H9 (cell line): ENCODE results near the gene FNDC3B. TPM values are rescaled to one million over a fixed set of nuclear protein-coding genes. Genes with fewer than 3 reads are reported as not detected.

Source experiments
- DNase-seq: peaks from one replicate; pipeline ENCODE4 v3.0.0-alpha.2; 2017
- H2AFZ ChIP-seq: one replicate; pipeline ENCODE4 v1.6.1; 2013; ENCODE audit warnings: mild to moderate bottlenecking, low read length, control low read depth, moderate library complexity
- H2AK5ac ChIP-seq: 2 replicates; pipeline ENCODE4 v1.6.1; 2013; ENCODE audit warnings: low read length, control low read depth, mixed read lengths; ENCODE audit not compliant: insufficient read length
- H2BK120ac ChIP-seq: one replicate; pipeline ENCODE4 v1.6.1; 2013; ENCODE audit warnings: low read depth, mild to moderate bottlenecking, low read length, control low read depth, inconsistent platforms; ENCODE audit not compliant: poor library complexity, severe bottlenecking
- H2BK12ac ChIP-seq: 2 replicates; pipeline ENCODE4 v1.6.1; 2013; ENCODE audit warnings: low read length, control low read depth, mixed read lengths, low read depth; ENCODE audit not compliant: insufficient read length
- H2BK15ac ChIP-seq: 2 replicates; pipeline ENCODE4 v1.6.1; 2013; ENCODE audit warnings: low read depth, low read length, control low read depth
- H2BK20ac ChIP-seq: one replicate; pipeline ENCODE4 v1.6.1; 2013; ENCODE audit warnings: low read depth, mild to moderate bottlenecking, low read length, control low read depth, inconsistent platforms; ENCODE audit not compliant: poor library complexity, severe bottlenecking
- H2BK5ac ChIP-seq: 2 replicates; pipeline ENCODE4 v1.6.1; 2013; ENCODE audit warnings: low read length, control low read depth, mixed read lengths; ENCODE audit not compliant: insufficient read length
- H3K14ac ChIP-seq: 2 replicates; pipeline ENCODE4 v1.6.1; 2013; ENCODE audit warnings: low read length, control low read depth; ENCODE audit not compliant: insufficient read depth
- H3K18ac ChIP-seq: 2 replicates; pipeline ENCODE4 v1.6.1; 2013; ENCODE audit warnings: low read depth, mild to moderate bottlenecking, mixed read lengths, low read length, control low read depth; ENCODE audit not compliant: insufficient read length
- H3K23ac ChIP-seq: 2 replicates; pipeline ENCODE4 v1.6.1; 2013; ENCODE audit warnings: low read length, control low read depth, mixed read lengths, low read depth; ENCODE audit not compliant: insufficient read length
- H3K23me2 ChIP-seq: 2 replicates; pipeline ENCODE4 v1.6.1; 2013; ENCODE audit warnings: low read depth, mild to moderate bottlenecking, mixed read lengths, low read length, control low read depth; ENCODE audit not compliant: insufficient read length, poor library complexity, severe bottlenecking
- H3K27ac ChIP-seq: 2 replicates; pipeline ENCODE4 v1.5.1; 2013; ENCODE audit warnings: low read length, control low read depth, mixed read lengths, low read depth; ENCODE audit not compliant: insufficient read length
- H3K27me3 ChIP-seq: 2 replicates; pipeline ENCODE4 v1.6.1; 2013; ENCODE audit warnings: low read length, control low read depth, inconsistent platforms; ENCODE audit not compliant: insufficient read depth
- H3K4ac ChIP-seq: 2 replicates; pipeline ENCODE4 v1.6.1; 2013; ENCODE audit warnings: low read depth, mild to moderate bottlenecking, control low read depth, inconsistent platforms, low read length, moderate library complexity
- H3K4me1 ChIP-seq: 2 replicates; pipeline ENCODE4 v1.6.1; 2013; ENCODE audit warnings: low read length, control low read depth, inconsistent platforms; ENCODE audit not compliant: insufficient read depth
- H3K4me2 ChIP-seq: 2 replicates; pipeline ENCODE4 v1.6.1; 2013; ENCODE audit warnings: low read length, control low read depth, mixed read lengths; ENCODE audit not compliant: insufficient read length, insufficient read depth
- H3K56ac ChIP-seq: 2 replicates; pipeline ENCODE4 v1.6.1; 2013; ENCODE audit warnings: low read depth, mild to moderate bottlenecking, mixed read lengths, low read length, control low read depth; ENCODE audit not compliant: insufficient read length
- H3K79me1 ChIP-seq: 2 replicates; pipeline ENCODE4 v1.6.1; 2013; ENCODE audit warnings: low read depth, mild to moderate bottlenecking, moderate library complexity, low read length, control low read depth, inconsistent platforms; ENCODE audit not compliant: insufficient read depth, poor library complexity, severe bottlenecking
- H3K79me2 ChIP-seq: 2 replicates; pipeline ENCODE4 v1.6.1; 2013; ENCODE audit warnings: low read length, control low read depth, inconsistent platforms; ENCODE audit not compliant: insufficient read depth
- H3K9ac ChIP-seq: 2 replicates; pipeline ENCODE4 v1.6.1; 2013; ENCODE audit warnings: low read length, control low read depth, mixed read lengths; ENCODE audit not compliant: insufficient read length; ENCODE audit errors: extremely low read depth
- H3K9me3 ChIP-seq: one replicate; pipeline ENCODE4 v1.6.1; 2013; ENCODE audit warnings: low read depth, low read length, inconsistent platforms; ENCODE audit not compliant: control insufficient read depth
- H3T11ph ChIP-seq: one replicate; pipeline ENCODE4 v1.6.1; 2013; ENCODE audit warnings: mild to moderate bottlenecking, low read length, control low read depth, inconsistent platforms
- H4K20me1 ChIP-seq: one replicate; pipeline ENCODE4 v1.6.1; 2013; ENCODE audit not compliant: control insufficient read depth, insufficient read length, insufficient read depth
- H4K5ac ChIP-seq: 2 replicates; pipeline ENCODE4 v1.6.1; 2013; ENCODE audit warnings: low read depth, mild to moderate bottlenecking, mixed read lengths, low read length, control low read depth; ENCODE audit not compliant: insufficient read length
- H4K8ac ChIP-seq: replicated peaks from 2 replicates; pipeline ENCODE4 v1.6.1; 2013; ENCODE audit warnings: low read length, control low read depth, mixed read lengths, low read depth; ENCODE audit not compliant: insufficient read length
- H4K91ac ChIP-seq: 2 replicates; pipeline ENCODE4 v1.6.1; 2013; ENCODE audit warnings: low read depth, mild to moderate bottlenecking, moderate library complexity, mixed read lengths, low read length, control low read depth; ENCODE audit not compliant: insufficient read length
- H3K27ac Mint-ChIP-seq, 3 experiments: 2 replicates in 2 of 3; 3 replicates in 1 of 3; pipeline ENCODE4 v1.8.0; 2020 to 2021; ENCODE audit warnings: mixed read lengths in 3 of 3, mild to moderate bottlenecking in 1 of 3, moderate library complexity in 1 of 3
- H3K27me3 Mint-ChIP-seq: 2 replicates; pipeline ENCODE4 v1.8.0; 2021; ENCODE audit warnings: low read depth, mild to moderate bottlenecking, moderate library complexity, mixed read lengths
- H3K36me3 Mint-ChIP-seq, 3 experiments: 2 replicates in 2 of 3; 3 replicates in 1 of 3; pipeline ENCODE4 v1.8.0; 2020 to 2021; ENCODE audit warnings: low read depth in 3 of 3, mixed read lengths in 3 of 3; ENCODE audit not compliant: insufficient read depth in 1 of 3
- H3K4me1 Mint-ChIP-seq, 2 experiments: 2 replicates each; pipeline ENCODE4 v1.8.0; 2020; ENCODE audit warnings: mixed read lengths in 2 of 2
- H3K4me3 Mint-ChIP-seq, 2 experiments: 2 replicates in 1 of 2; 3 replicates in 1 of 2; pipeline ENCODE4 v1.8.0; 2020 to 2021; ENCODE audit warnings: mild to moderate bottlenecking in 2 of 2, mixed read lengths in 2 of 2, moderate library complexity in 1 of 2
- H3K9me3 Mint-ChIP-seq, 2 experiments: 2 replicates in 1 of 2; 3 replicates in 1 of 2; pipeline ENCODE4 v1.8.0; 2020; ENCODE audit warnings: mild to moderate bottlenecking in 2 of 2, mixed read lengths in 2 of 2, moderate library complexity in 1 of 2
- WGBS: extraction: QIAGEN DNeasy Blood & Tissue Kit; methylation state at CpG from one replicate; pipeline ENCODE4 v1.1.7; 2013; ENCODE audit warnings: missing lambda C conversion rate, low lambda C conversion rate, mixed read lengths; ENCODE audit not compliant: insufficient read length; ENCODE audit errors: extremely low coverage; 5-methylcytosine and 5-hydroxymethylcytosine counted together
- total RNA-seq: library from RNA; stranded (reverse); gene quantifications from 2 replicates; pipeline ENCODE4 v1.2.1, GENCODE V29; 2021
- TF ChIP-seq, protein P1 (sequence below): fragments of 200-600 bp; sonication (generic); conservative IDR thresholded peaks from 3 replicates; pipeline ENCODE4 v1.8.0; 2021; ENCODE audit warnings: antibody characterized with exemption, mild to moderate bottlenecking

FNDC3B gene
- total RNA-seq, 1 experiment from 2014 or later: 43.8 TPM

DNA sequence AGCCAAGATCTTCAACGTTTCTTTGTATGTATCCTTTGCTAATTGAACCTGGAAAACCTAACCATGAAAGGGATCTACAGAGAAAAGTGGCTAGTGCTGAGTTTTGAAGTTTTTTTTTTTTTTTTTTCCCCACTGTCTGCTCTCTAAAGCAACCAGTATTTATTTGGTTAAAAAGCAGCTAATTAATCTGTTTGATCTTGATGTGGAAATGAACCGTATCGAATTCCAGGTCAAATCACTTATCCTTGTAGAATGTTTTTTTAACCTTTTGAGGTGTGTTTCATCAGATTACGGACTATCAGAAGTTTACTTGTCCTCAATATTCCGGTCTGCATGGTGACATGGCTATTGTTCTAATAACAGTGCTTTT is 117.2 kb downstream of the FNDC3B start:
- Histone ChIP-seq H4K20me1 (no peaks in the 10 kb centered on the region), H4K8ac (no peak overlapping the region), H3K79me1 (peaks cover 3% of the 10 kb centered on the region), H2BK12ac (no peak overlapping the region), H2AK5ac (no peak overlapping the region), H3K9me3 (no peaks in the 10 kb centered on the region), H2BK15ac (no peak overlapping the region), H2BK5ac (no peak overlapping the region), H3K9ac (no peak overlapping the region), H2AFZ (no peak overlapping the region), H3K14ac (peak overlapping the region; percentile 81; the same call in 1 of the 2 replicates), H3K4me2 (peak overlapping the region; percentile 51), H3K79me2 (peaks cover 5% of the 10 kb centered on the region; the same call in 1 of the 2 replicates), H3K27me3 (no peaks in the 10 kb centered on the region), H2BK20ac (no peak overlapping the region), H3T11ph (no peak overlapping the region), H3K4ac (no peak overlapping the region), H3K18ac (no peak overlapping the region), H4K91ac (no peak overlapping the region), H3K23ac (no peak overlapping the region), H2BK120ac (no peak overlapping the region), H3K27ac (peak overlapping the region; percentile 93), H3K23me2 (no peaks in the 10 kb centered on the region), H3K4me1 (peaks cover 31% of the 10 kb centered on the region), H3K56ac (no peak overlapping the region), H4K5ac (peak overlapping the region; percentile 90)
- WGBS: no CpG with 5 or more reads among the region's 5 CpGs
- peaks cover 85 to 89% of the 10 kb centered on the region in 2 experiments for H3K4me1 Mint-ChIP-seq
- H3K4me3 Mint-ChIP-seq: peak overlapping the region in 1 of 2 experiments; percentile 51; a peak in 2 of 5 replicates
- H3K27me3 Mint-ChIP-seq: no peaks in the 10 kb centered on the region
- peak overlapping the region; percentile 88 to 97 (median 94); a peak in 6 of 7 replicates for H3K27ac Mint-ChIP-seq
- no peak for DNase-seq
- TF ChIP-seq, protein P1, sequence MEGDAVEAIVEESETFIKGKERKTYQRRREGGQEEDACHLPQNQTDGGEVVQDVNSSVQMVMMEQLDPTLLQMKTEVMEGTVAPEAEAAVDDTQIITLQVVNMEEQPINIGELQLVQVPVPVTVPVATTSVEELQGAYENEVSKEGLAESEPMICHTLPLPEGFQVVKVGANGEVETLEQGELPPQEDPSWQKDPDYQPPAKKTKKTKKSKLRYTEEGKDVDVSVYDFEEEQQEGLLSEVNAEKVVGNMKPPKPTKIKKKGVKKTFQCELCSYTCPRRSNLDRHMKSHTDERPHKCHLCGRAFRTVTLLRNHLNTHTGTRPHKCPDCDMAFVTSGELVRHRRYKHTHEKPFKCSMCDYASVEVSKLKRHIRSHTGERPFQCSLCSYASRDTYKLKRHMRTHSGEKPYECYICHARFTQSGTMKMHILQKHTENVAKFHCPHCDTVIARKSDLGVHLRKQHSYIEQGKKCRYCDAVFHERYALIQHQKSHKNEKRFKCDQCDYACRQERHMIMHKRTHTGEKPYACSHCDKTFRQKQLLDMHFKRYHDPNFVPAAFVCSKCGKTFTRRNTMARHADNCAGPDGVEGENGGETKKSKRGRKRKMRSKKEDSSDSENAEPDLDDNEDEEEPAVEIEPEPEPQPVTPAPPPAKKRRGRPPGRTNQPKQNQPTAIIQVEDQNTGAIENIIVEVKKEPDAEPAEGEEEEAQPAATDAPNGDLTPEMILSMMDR: no peak
- no peaks in the 10 kb centered on the region; a peak in 1 of 7 replicates for H3K36me3 Mint-ChIP-seq
- H3K9me3 Mint-ChIP-seq: no peaks in the 10 kb centered on the region
